ENCODE measurements around the gene ANKRD63.

The ANKRD63 gene

GRCh38 chr15:40263024-40263754, 19.7 kb downstream of the ANKRD63 start:
- no peak overlapping the region for H3K4me3 ChIP-seq (ENCODE audit: low read depth, low read length)

- H3K4me3 ChIP-seq (ENCODE audit: low read depth, low read length), result no peak overlapping the region
These were observed 23.8 kb downstream of the ANKRD63 start for GRCh38 chr15:40259021-40259420.

- H3K4me3 ChIP-seq (ENCODE audit: low read depth, low read length), result no peak overlapping the region
These were observed 24.3 kb downstream of the ANKRD63 start for GRCh38 chr15:40258544-40258943.

GRCh38 chr15:40257656-40258450, 25.0 kb downstream of the ANKRD63 start:
- H3K4me3 ChIP-seq (ENCODE audit: low read depth, low read length), result no peak overlapping the region

GRCh38 chr15:40256638-40257235, 26.1 kb downstream of the ANKRD63 start:
- H3K4me3 ChIP-seq (ENCODE audit: low read depth, low read length), result no peak overlapping the region

- no peak overlapping the region for H3K4me3 ChIP-seq (ENCODE audit: low read depth, low read length)
These were observed 27.8 kb downstream of the ANKRD63 start for GRCh38 chr15:40255033-40255432.

GRCh38 chr15:40254452-40254851, 28.4 kb downstream of the ANKRD63 start:
- no peak overlapping the region for H3K4me3 ChIP-seq (ENCODE audit: low read depth, low read length)

- peak overlapping the region; percentile 22 for H3K4me3 ChIP-seq (ENCODE audit: low read depth, low read length)
These were observed 29.6 kb downstream of the ANKRD63 start for GRCh38 chr15:40253167-40253790.

- H3K4me3 ChIP-seq (ENCODE audit: low read depth, low read length), result peak overlapping the region; percentile 22
These were observed 30.3 kb downstream of the ANKRD63 start for GRCh38 chr15:40252438-40253166.

- H3K4me3 ChIP-seq (ENCODE audit: low read depth, low read length), result no peak overlapping the region
These were observed 30.8 kb downstream of the ANKRD63 start for GRCh38 chr15:40252141-40252437.

GRCh38 chr15:40251486-40252140, 31.3 kb downstream of the ANKRD63 start:
- no peak overlapping the region for H3K4me3 ChIP-seq (ENCODE audit: low read depth, low read length)

- H3K4me3 ChIP-seq (ENCODE audit: low read depth, low read length), result no peak overlapping the region
These were observed 31.9 kb downstream of the ANKRD63 start for GRCh38 chr15:40250771-40251483.

GRCh38 chr15:40250304-40250656, 32.6 kb downstream of the ANKRD63 start:
- no peak overlapping the region for H3K4me3 ChIP-seq (ENCODE audit: low read depth, low read length)

GRCh38 chr15:40249477-40250303, 33.2 kb downstream of the ANKRD63 start:
- H3K4me3 ChIP-seq (ENCODE audit: low read depth, low read length), result no peak overlapping the region

GRCh38 chr15:40248006-40248783, 34.7 kb downstream of the ANKRD63 start:
- no peak overlapping the region for H3K4me3 ChIP-seq (ENCODE audit: low read depth, low read length)

- no peak overlapping the region for H3K4me3 ChIP-seq (ENCODE audit: low read depth, low read length)
These were observed 35.4 kb downstream of the ANKRD63 start for GRCh38 chr15:40247406-40247971.

- no peak overlapping the region for H3K4me3 ChIP-seq (ENCODE audit: low read depth, low read length)
These were observed 36.2 kb downstream of the ANKRD63 start for GRCh38 chr15:40246496-40247280.

Data from iPS-11a (cell line).